HG03469 (cell line): ENCODE data around the gene CIRBP.

Source experiments
- ATAC-seq: cut with Tn5 transposase; IDR thresholded peaks from one replicate; pipeline ENCODE4 v1.9.1; 2021; ENCODE audit warnings: mild to moderate bottlenecking, moderate library complexity, moderate number of reproducible peaks; ENCODE audit not compliant: unreplicated experiment

Gene CIRBP

DNA sequence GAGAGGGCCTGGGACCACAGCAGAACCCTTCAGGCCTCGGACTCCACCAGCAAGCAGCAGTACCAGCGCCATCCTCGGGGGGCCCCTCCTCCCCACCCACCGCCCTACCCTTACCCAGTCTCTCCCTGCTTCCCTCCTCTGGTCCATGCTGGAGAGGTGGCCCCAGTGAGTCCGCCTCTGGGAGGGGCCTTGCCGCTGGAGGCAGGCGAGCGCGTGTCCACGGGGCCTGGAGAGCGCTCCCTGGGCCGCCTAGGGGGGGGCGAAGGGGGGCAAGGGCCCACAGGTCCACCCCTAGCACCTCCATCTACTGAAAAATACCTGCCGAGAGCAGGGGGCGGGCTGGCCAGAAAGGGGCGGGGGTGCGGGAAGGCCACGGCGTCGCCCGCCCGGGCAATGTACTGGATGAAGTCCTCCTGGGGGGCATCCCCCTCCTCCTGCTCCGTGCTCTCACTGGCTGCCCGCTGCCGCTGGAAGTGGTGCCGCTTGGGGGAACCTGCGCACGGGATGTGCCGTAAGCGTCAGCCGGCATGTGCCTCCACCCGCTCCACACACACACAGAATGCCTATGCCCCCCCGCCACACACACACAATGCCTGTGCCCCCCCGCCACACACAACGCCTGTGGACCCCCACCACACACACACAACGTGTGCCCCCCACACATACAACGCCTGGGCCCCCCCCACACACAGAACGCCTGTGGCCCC is 38.2 kb upstream of the CIRBP start:
- no peak for ATAC-seq

DNA sequence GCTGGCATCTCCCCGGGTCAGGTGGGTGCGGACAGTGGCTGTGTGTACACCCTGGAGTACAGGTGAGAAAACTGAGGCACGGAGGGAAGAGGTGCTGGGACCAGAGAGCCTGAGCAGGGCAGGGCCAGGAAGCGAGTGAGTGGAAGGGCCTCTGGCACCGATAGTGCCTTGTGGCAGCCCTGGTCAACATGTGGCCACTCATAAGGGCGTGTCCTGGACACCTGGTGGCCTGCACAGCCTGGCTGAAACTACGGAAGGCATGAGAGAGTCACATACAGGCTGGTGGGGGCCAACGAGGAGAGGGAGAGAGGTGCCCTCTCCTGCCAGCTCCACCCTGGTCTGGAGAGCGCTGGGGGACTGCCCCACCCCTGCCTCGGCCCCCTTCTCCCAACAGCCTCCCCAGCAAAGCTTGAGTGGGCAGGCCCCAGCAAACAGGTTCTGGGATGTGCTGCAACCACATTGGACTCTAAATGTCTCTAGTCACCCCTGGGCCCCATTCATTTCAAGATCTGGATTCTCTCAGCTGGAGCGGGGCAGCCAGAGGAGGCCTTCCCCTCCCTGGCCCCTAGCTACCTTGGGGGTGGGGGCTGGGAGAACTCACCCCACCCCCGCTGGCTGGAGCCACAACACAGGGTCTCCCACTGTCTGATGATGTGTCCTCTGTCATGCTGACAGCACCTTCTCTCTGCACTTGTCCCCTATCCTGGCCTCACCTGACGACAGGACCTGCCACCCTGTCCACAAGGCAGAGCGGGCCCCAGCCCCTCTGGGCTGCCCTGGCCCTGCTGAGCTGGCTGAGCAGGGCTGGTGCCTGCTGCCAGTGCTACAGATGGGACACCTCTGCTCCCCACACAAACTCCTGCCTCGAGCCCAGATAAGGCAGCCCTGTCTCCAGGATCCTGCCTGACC is 37.1 kb upstream of the CIRBP start:
- ATAC-seq = no peak

DNA sequence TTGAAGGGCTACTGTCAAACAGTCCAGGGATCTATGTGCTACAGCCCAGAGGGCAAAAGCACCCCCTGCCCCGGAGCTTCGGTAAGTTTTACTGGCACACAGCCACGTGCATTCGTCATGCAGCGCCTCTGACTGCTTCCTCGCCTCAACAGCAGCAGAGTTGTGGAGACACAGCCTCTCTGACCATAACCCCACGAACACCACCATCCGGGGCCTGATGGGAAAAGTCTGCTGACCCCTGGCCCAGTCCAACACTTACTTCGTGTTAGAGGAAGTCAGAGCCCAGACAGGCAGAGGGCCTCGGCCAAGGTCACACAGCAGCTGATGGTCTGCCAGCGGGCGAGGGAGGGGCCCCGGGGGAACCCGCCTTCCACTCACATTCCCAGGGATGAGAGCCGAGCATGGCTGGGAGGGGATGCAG is 36.5 kb upstream of the CIRBP start:
- ATAC-seq = no peak

- ATAC-seq = no peak
Observed at GRCh38 chr19:1233115-1233667, 35.9 kb upstream of the CIRBP start.

GRCh38 chr19:1234051-1234954 is 34.8 kb upstream of the CIRBP start:
- no peak for ATAC-seq

- no peak for ATAC-seq
Observed at GRCh38 chr19:1234955-1235380, 34.2 kb upstream of the CIRBP start.

- no peak for ATAC-seq
Observed at GRCh38 chr19:1235625-1236538, 33.2 kb upstream of the CIRBP start.

DNA sequence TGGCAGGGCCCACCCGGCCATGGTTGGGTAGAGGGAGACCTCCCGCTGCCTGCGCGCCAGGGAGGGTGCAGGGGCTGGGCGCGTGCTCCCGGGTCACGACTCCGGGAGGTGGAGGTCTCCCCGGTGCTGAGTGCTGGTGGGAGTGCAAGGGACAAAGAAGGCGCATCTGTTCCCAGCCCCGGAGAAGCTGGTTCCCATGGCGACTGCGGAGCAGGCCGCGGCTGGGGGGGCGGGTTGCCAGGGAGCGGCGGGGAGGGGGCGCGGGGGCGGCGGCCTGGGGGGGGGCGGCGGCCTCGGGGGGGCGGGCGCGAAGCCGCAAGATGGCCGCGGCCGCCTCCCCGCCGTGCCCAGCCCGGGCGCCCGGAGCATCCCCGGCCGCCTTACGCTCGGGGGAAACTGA is 32.6 kb upstream of the CIRBP start:
- no peak for ATAC-seq

DNA sequence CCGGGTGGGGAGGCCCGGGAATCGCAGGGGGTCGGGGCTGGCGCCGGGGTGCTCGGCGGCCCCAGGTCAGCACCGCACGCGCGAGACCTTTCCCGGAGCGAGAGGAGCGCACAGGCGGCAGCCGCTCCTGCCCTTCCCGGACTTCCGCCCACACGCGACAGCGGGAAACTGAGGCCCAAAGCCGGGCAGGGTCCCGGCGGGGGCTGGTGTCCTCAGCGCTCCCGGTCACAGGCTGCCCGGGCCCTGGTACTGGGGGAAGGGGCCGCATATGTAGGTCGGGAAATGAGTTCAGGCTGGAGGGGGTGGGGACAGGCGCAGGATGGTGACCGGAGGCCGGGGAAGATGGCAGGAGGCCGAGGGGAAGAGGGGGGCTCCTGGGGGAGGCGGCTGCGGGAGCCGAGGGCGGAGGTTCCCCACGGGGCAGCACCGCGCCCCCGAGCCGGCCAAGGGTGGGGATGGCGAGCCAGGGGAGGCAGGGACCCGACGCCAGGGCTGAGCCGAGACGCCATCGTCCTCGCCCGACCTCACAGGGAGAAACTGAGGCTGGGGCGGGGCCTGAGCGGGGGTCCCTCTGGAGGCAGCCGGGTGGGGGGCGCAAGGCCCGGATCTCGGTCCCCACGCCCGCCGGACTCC is 32.0 kb upstream of the CIRBP start:
- ATAC-seq = no peak

DNA sequence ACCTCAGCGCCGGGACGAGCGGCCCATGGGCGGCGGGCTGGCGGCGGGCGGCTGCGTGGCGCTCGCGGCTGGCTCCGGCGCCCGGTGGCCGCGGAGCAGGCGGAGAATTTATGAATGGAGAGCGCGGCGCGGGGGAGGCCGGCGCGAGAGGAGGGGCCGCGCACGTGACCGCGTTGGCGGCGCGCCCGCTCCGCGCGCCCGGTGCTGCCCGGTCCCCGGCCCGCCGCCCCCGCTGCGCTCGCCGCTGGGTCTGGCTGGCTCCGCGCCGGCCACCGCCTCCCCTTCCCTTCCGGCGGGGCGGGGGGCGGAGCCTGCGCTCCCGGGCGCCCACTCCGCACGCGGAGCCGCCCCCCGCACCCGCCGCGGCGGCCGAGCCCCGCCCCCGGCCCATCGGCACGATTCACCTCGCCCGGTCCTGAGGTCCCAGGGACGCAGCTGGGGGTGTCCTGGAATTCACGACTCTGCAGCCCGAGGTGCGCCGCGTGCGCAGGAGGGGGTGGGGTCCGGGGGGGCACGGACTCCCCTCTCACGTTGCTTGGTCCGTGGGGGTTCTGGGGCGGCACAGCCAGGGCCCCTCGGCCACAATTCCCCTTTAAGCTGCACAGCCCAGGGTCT is 31.3 kb upstream of the CIRBP start, which contains the start of gene CBARP:
Gene CBARP, minus strand, starts transcription at position 252 of the 615 bp plus-strand sequence. CDS start 1,905 bp downstream, outside the sequence.
- no peak for ATAC-seq

DNA sequence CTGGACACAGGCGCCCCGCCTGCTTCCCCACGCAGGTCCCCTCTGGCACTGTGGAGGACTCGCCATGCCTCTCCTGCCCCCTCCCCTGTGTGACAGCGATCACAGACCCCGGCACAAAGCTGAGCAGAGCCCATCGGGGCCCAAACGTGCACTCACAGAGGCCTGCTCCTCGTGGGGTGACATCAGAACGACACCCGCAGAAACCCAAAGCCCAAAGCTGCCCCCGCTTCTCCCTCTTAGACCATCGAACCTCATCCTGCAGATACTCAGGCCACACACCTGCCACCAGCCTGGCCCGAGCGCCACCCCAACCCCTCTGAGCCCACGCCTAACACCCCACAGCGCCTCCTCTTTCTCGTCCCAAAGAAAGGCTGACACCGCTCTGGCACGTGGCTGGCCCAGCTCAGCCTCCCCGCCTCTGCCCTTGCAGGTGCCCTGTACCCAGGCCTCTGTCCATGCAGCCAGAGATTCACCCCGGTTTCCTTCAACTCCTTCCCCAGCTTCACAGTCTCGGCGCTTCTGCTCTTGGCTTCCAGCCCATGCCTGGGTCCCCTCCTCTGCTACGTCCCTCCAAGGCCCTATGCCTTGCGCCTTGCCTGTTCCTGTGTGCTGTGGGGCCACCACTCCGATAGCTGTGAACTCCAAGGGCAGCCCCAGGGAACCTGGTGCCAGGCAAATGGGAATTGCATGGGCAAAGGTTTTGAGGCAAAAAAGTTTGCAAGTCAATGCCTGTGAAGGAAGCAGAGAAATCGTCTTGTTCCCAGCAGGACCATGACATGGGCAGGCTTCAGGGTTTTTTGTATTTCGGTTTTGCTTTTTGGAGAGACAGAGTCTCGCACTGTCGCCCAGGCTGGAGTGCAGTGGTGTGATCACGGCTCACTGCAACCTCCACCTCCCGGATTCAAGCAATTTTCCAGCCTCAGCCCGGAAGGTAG is 30.5 kb upstream of the CIRBP start:
- no peak for ATAC-seq

GRCh38 chr19:1239420-1239795 is 29.7 kb upstream of the CIRBP start:
- no peak for ATAC-seq

- ATAC-seq = no peak
Observed at GRCh38 chr19:1239796-1240737, 29.1 kb upstream of the CIRBP start.

DNA sequence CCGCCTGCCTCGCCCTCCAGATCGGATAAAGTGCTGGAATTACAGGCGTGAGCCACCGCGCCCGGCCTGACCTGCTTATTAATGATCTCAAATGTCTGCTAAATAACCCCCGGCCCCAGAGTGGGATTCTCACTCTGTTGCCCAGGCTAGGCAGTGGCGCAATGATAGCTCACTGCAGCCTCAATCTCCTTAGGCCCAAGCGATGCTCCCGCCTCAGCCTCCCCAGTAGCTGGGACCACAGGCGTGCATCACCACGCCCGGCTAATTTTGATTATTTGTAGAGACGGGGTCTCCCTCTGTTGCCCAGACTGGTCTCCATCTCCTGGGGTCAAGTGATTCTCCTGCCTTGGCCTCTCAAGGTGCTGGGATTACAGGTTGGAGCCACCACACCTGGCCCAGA is 28.2 kb upstream of the CIRBP start:
- no peak for ATAC-seq

DNA sequence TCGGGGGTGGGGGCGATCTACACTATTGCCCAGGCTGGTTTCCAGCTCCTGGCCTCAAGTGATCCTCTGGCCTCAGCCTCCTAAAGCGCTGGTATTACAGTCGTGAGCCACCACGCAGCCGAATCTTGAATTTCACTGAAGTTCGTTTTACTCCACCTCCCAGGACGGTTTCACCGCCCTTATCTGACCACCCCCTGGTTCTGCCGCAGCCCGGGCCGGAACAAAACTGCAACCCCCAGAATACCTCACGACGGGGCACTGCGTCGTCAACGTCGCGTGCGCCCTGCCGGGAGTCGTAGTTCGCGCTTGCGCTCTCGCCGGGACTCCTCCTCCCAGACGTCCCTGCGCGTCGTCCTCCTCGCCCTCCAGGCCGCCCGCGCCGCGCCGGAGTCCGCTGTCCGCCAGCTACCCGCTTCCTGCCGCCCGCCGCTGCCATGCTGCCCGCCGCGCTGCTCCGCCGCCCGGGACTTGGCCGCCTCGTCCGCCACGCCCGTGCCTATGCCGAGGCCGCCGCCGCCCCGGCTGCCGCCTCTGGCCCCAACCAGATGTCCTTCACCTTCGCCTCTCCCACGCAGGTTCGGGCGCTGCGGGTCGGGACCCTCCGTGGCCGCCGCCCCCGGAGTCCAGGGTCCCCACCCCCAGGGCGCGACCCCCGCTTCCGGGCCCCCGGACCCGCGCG is 27.6 kb upstream of the CIRBP start, which contains the start of gene ATP5F1D:
Gene ATP5F1D, plus strand, starts transcription at position 335 of the 679 bp plus-strand sequence. Its CDS starts 100 bp downstream, at position 435.
- ATAC-seq = no peak
